Measurements from ENCODE around the gene NEK2.
"Not testable (repeated sequence)": the region's sequence is repeated elsewhere in the genome, so short reads cannot be mapped to it uniquely, and the experiment has no call there.

Gene NEK2

DNA sequence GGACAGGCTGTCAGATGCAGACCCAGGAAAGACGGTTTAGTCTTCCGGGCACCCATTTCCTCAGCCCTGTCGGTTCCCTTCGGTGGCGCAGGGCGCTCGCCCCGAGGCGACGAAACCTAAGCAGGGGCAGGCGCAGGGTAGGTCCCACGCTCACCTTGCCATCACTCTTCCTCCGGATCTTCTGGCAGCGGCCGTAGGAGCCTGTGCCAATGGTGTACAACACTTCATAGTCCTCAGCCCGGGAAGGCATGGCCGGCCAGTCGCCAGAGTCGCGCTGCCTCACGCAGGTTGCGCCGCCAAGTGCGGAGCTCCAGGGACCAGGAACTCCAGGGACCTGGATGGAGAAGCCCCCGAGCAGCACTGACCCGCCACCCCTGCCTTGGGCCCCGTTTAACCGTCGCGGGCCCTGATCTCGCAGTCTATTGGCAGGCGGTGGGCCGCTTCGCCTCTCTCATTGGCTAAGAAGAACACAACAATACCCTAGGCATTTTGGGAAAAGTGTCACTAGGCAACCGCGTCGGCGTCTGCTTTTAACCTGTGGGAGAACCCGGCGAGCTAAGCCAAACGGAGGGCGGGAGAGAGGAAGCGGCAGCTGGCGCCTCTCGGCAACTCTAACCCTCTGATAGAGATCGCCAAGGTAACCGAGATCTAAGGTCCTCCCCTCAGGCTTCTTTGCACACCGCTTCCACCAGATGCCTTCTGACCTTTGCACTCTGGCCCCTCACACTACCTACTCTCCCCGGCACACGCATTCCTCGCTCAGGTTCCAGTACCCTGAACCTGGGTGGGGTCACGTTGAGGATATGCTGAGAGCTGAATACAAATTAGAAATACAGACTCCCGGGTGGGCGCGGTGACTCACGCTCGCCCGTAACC, at the start of gene NEK2:
Gene NEK2 (minus strand): TSS at position 392 of the 876 bp plus-strand sequence. CDS start 142 bp downstream, at position 250.
- peak; percentile 90 for DNase-seq

DNA sequence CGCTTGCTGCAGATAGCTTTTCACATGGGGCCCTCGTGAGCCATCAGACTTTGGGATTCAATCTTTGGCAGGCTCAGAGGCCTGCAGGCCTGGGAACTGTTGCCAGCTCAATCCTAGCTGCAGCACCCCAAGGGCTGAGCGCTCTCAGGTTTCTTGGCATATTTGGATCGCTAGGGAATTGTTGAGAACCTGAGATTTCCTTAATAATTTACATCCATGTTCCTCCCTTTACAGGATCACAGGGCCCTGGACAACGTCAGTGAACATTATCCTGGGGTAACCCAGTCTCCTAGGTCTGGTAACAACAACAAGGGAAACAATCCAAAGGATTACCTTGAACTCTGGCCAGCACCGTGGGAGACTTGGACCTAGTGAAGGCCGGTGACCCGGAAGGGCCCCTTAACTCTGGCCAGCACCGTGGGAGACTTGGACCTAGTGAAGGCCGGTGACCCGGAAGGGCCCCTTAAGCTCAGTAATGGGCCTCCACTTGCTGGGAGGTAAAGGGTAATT, 49.3 kb upstream of the NEK2 start:
- DNase-seq, result no peak

DNA sequence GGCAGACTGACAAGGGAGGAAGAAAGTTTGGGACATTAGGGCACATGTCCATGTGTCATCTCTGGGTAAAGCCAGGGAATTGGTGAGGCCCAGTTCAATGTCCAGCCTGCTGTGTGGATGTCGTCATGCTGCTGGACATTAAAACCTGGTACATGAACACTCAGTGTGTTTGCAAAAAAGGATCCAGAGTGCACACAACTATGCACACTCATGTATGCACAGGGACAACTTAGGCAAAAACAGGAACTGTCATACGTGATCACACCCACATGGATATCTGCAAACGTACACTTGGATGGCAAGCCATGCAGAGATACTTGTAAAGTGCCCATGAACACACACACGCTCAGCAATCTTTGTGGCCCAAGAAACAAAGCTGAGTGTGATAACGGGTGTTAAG, 47.9 kb upstream of the NEK2 start:
- no peak for DNase-seq

DNA sequence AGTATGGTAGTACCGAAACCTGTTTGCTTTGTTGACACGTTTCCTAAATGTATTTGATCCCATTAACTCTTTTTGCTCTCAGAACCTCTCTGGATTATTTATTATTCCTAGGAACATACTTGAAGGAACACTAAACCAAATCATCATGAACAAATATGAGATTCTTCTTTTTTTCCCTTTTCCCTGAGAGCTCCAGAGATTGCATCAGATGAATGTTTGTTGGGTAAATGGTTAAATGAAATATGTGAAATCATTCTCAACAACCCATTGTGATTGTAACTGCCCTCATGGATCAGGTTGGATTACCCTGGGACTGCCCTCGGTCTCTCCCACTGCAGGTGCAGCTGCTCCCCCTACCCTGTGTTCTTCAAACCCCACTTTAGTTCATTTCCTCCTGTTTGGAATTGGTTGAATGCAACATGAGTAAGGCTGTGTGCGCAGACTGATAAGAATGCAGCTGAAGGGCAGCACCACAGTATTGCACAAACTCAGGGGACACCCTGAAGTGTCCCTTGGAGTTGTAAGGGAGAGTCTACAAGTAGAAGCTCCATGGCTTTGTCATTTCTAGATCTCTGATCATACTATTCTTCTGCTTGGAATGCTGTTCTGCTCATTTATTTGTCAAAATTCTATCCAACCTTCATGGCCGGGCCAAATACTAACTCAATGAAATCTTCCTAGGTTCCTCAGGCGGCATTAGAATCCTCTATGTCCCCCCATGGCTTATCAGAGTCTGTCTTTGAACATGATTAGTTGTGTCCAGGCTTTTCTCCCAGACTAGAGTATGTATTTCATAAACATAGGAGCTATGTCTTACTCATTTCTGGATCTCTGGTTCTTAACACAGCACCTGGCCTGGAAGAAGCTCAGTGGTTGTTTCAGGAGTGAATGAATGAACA, 47.1 kb upstream of the NEK2 start:
- no peak for DNase-seq

DNA sequence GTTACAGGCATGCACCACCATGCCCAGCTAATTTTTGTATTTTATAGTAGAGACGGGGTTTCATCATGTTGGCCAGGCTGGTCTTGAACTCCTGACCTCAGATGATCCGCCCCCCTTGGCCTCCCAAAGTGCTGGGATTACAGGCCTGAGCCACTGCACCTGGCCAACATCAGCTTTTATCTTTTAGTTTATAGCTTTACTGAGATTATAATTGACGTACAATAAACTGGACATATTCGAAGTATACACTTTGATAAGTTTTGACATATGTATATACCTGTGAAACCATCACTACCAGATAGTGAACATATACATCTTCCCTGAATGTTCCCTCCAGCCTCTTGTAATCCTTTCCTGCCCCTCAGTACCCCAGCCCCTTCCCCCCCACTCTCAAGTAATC, 41.1 kb upstream of the NEK2 start:
- not testable (repeated sequence) for DNase-seq

DNA sequence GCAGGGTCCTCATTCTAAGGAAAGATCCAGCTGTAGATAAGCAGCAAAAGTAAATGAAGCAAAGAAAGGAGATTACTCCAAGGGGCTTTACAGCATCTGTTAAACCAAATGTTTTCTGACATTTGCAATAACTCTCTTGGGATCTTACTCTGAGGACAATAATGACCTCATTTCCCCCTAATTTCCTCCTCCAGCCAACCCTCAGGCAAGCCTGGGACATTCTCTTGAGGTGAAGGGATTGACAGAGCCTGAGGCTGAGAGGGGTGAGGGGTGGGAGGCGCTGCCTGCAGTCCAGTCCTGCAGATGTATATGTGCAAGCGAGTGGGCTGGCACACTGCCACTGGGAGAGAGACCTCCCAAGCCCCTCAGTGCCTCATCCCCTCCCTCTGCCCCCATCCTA, 40.5 kb upstream of the NEK2 start:
- no peak for DNase-seq

DNA sequence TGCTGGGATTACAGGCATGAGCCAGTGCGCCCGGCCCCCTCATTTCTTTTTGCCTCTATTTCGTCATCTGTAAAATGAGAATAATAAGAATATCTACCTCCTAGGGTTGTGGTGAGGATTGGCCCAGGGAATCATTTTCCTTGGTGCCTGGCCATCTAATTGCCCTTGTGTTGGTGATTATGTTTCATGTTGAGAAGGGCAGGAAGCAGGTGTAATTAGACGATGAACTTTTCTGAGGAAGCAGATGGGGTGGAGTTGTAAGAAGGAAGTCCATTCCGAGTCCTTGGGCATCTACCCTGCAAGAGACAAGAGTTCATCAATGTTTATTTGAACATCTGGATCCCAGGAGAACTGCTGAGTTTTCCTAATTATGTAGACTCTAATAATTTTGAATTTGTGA, 38.7 kb upstream of the NEK2 start:
- no peak for DNase-seq

DNA sequence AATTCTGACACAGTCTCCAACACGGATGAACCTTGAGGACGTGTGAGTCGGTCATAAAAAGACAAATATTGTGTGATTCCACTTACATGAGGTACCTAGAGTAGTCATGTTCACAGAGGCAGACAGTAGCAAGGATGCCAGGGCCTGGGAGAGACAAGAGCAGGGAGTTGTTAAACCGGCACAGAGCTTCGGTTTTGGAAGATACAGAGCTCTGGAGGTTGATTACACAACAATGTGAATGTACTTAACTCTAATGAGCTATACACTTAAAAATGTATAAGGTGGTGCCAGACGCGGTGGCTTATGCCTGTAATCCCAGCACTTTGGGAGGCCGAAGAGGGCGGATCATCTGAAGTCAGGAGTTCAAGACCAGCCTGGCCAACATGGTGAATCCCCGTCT, 37.8 kb upstream of the NEK2 start:
- no peak for DNase-seq

GRCh38 chr1:211711315-211711705, 35.9 kb upstream of the NEK2 start:
- no peak for DNase-seq

DNA sequence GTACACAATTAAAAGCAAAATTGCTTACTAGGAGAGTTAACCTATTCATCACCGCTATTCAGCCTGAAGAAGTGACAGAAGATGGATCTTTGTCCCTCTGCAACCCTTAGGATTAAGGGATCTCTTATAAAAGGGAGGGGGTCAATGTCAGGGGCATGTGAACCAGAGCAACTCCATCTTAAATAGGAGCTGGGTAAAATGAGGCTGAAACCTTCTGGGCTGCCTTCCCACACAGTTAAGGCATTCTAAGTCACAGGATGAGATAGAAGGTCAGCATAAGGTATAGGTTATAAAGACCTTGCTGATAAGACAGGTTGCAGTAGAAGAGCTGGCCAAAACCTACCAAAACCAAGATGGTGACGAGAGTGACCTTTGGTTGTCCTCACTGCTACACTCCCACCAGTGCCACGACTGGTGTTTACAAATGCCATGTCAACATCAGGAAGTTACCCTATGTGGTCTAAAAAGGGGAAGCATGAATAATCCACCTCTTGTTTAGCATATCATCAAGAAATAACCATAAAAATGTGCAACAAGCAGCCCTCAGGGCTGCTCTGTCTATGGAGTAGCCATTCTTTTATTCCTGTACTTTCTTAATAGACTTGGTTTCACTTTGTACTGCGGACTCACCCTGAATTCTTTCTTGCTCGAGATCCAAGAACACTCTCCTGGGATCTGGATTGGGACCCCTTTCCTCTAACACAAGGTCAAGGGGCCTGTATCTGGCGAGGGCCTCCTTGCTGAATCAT, 35.3 kb upstream of the NEK2 start:
- no peak for DNase-seq

- no peak for DNase-seq
These were observed 33.5 kb upstream of the NEK2 start for GRCh38 chr1:211708926-211709325.

DNA sequence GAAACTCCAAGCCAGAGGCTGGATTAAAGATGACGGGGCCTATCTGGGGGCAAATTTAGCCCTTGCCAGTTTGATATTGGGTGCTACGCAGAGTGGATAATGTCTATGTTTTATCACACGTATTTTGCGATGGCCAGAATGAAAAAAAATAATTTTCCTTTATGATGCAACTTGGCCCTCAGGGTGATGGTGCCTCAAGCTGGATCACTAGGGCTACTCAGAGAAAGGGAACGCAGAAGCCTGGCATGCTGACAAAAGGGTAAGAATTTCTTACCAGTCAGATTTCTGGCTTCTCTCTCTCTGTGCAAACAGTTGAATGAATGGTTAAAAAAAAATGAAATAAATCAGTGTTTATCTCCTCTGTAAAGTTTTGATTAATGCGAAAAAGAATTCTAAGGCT, 32.6 kb upstream of the NEK2 start:
- DNase-seq, result no peak

DNA sequence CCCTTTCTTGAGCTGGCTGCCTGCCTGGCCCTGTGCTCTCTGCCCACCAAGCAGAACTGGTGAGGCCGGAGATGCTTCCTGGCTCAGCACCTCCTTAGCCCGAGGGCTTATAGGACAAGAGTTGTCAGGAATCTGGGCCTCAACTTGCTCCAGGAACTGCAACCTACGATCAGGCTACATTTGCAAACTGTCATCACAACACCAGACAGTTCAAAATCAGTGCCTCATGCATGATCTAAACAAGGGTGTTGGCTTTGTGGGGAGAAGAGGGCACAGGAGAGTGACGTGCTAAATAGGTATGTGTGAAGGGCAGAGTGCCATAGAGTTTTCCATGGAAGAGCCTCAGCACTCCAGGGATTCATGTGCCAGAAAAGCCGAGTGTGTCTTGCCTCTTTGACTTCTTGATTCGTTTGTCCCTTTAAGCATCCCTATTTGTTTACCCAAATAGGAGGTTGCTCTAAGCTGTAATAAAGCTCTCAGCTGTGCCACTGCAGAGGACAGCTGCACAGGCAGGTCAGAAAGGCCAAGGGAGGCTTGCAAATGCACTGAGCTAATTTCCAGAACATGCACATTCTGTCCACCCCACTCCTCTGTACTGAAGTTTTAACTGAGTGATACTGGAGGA, 30.2 kb upstream of the NEK2 start:
- no peak for DNase-seq

DNA sequence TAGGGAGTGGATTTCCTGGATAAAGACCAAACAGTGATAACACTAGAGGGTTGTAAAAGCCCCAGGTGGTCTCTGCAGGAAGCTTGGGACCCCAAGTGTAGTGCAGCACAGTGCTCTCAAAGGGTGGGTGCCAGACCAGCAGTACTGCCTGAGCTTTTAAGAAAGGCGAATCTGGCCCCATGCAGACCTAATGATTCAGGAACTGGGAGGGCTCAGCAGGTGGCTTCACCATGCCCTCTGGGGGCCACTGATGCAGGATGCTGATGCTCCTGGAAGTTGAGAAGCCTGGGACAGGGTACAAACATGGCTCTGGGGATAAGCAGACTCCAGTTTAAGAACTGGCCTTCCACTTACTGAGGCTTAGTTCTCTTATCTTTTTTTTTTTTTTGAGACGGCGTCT, 29.1 kb upstream of the NEK2 start:
- no peak for DNase-seq

GRCh38 chr1:211703812-211704537, 28.6 kb upstream of the NEK2 start:
- no peak for DNase-seq

GRCh38 chr1:211701733-211702132, 26.3 kb upstream of the NEK2 start:
- DNase-seq, result no peak

DNA sequence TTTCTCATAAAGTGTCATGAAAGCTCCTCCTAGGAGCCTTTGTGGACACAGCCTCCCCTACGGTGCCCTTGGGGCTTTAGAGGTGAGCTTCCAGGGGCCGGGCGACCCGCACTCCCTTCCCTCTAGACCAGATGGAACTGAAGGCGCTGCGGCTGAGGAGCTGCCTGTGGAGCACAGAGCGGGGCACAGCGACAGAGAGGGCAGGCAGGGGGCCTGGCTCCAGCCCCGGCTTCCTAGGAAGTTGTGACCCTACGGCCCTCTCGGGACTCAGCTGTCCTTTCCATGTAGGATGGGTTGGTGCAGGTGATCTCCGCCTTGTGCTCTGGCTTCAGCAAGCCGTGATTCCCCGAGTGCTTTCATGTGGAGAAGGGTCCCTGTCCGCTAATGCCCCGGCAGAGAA, 23.6 kb upstream of the NEK2 start:
- no peak for DNase-seq

DNA sequence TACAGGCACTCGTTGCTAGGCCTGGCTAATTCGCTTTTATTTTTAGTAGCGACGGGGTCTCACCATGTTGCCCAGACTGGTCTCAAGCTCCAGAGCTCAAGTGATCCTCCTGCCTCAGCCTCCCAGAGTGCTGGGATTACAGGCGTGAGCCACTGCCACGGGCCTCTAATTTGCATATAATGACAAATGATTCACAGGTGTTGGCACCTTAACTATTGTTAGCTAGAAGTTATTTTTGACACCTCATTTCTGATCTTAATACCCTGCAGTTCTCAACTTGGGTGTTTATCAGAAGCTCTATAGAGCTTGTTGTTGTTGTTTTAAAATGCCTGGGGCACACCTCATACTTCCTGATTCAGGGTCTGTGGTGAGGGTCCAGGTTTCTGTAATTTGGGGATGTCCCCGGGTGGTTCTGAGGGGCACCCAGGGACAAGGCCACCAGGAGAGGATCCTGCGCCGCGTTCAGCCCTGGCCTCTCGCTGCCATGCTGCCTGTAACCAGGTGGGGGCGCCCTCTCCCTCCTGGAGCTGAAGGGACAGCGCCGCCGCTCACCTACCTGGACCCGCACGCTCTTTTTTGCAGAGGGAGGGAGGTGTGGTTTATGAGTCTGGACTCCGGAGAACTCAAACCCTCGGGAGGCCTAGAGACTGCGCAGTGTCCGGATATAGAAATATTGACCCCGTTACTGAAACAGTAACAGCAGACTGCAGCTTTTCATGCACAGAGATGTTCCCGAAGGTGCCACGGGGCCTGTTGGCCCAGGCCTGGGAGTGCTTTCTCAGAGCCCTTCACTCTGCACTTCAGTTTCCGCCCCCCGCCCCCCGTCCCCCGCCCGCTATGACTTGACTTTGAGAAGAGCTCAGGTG, 23.0 kb upstream of the NEK2 start:
- DNase-seq, result peak; percentile 83

DNA sequence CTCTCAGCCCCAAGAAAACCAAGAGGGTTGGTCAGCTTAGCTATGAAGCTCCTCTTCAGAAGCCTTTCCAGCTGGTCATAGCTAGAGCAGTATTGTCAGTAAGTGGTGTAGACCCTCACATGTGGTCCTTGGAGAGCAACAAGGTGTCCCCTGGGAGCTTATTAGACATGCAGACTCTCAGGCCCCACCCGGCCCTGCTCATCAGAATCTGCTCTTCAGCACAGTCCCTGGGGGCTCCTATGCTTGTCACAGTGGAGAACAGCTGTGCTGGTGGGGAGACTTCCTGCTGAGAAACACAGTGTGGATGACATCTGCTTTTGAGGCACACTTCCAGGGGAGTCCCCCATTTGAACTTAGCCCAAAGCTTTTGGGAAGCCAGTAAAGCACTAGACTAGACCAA, 21.9 kb upstream of the NEK2 start:
- DNase-seq, result no peak

GRCh38 chr1:211695135-211695816, 19.9 kb upstream of the NEK2 start:
- peak; percentile 11 for DNase-seq

Measured in CD4-positive, alpha-beta T cell treated with Interleukin-10 for 1 hour (primary cell).